Activated T-helper 2 cell treated with anti-CD3 and anti-CD28 coated beads, Interferon-gamma antibody, Interleukin-2, Interleukin-4, amounts not matched to agents 10 μg/mL and 5 μg/mL and 100 μg/mL, durations not matched to agents 14 hours and 24 hours and 36 hours (primary cell): ENCODE measurements around the gene RPS6KA2. TPM values are rescaled to one million over a fixed set of nuclear protein-coding genes. Genes with fewer than 3 reads are reported as not detected.

Source experiments
- DNase-seq: peaks from one replicate; pipeline ENCODE4 v3.0.0; 2021; ENCODE audit warnings: low spot score
- H3K27ac Mint-ChIP-seq: one replicate; pipeline ENCODE4 v1.8.0; 2021; ENCODE audit warnings: mixed read lengths
- H3K27me3 Mint-ChIP-seq: one replicate; pipeline ENCODE4 v1.8.0; 2021; ENCODE audit warnings: low read depth, mixed read lengths
- H3K36me3 Mint-ChIP-seq: one replicate; pipeline ENCODE4 v1.8.0; 2021; ENCODE audit warnings: low read depth, mixed read lengths
- H3K4me1 Mint-ChIP-seq: one replicate; pipeline ENCODE4 v1.8.0; 2021; ENCODE audit warnings: low read depth, mixed read lengths
- H3K4me3 Mint-ChIP-seq: one replicate; pipeline ENCODE4 v1.8.0; 2021; ENCODE audit warnings: low read depth, mild to moderate bottlenecking, moderate library complexity, mixed read lengths
- H3K9me3 Mint-ChIP-seq: one replicate; pipeline ENCODE4 v1.8.0; 2021; ENCODE audit warnings: mixed read lengths
- intact Hi-C: fragments of 100-400 bp; cut with micrococcal nuclease; formaldehyde crosslinking; loops from one replicate; pipeline ENCODE4 v1.15.1; 2023
- total RNA-seq: library from RNA; stranded (reverse); gene quantifications from 2 replicates; pipeline ENCODE4 v1.2.3, GENCODE V29; 2022

RPS6KA2 gene
- total RNA-seq, 1 donor from 2014 or later = 2.1 TPM

- no peaks in the 10 kb centered on the region for H3K9me3 Mint-ChIP-seq
- no peak overlapping the region for H3K4me3 Mint-ChIP-seq
- intact Hi-C loops = no loop called here
- no peaks in the 10 kb centered on the region for H3K36me3 Mint-ChIP-seq
- no peaks in the 10 kb centered on the region for H3K4me1 Mint-ChIP-seq
- DNase-seq = no peak
- H3K27ac Mint-ChIP-seq = no peak overlapping the region
- peaks cover 13% of the 10 kb centered on the region for H3K27me3 Mint-ChIP-seq
Observed at GRCh38 chr6:166662690-166663089, 35.6 kb upstream of the RPS6KA2 start.

GRCh38 chr6:166661327-166662085, 34.5 kb upstream of the RPS6KA2 start:
- no peak for DNase-seq
- intact Hi-C loops = no loop called here
- H3K4me3 Mint-ChIP-seq = no peak overlapping the region
- H3K27ac Mint-ChIP-seq = no peak overlapping the region
- H3K27me3 Mint-ChIP-seq = peaks cover 22% of the 10 kb centered on the region
- H3K9me3 Mint-ChIP-seq = no peaks in the 10 kb centered on the region
- peaks cover 6% of the 10 kb centered on the region for H3K4me1 Mint-ChIP-seq
- H3K36me3 Mint-ChIP-seq = no peaks in the 10 kb centered on the region

GRCh38 chr6:166660157-166660688, 33.2 kb upstream of the RPS6KA2 start:
- intact Hi-C loops = no loop called here
- peaks cover 6% of the 10 kb centered on the region for H3K4me1 Mint-ChIP-seq
- no peak overlapping the region for H3K4me3 Mint-ChIP-seq
- H3K9me3 Mint-ChIP-seq = no peaks in the 10 kb centered on the region
- no peaks in the 10 kb centered on the region for H3K36me3 Mint-ChIP-seq
- no peak overlapping the region for H3K27ac Mint-ChIP-seq
- DNase-seq = no peak
- peaks cover 22% of the 10 kb centered on the region for H3K27me3 Mint-ChIP-seq

- H3K27ac Mint-ChIP-seq = no peak overlapping the region
- DNase-seq = no peak
- H3K4me1 Mint-ChIP-seq = peaks cover 6% of the 10 kb centered on the region
- peaks cover 22% of the 10 kb centered on the region for H3K27me3 Mint-ChIP-seq
- no peaks in the 10 kb centered on the region for H3K9me3 Mint-ChIP-seq
- H3K4me3 Mint-ChIP-seq = no peak overlapping the region
- no peaks in the 10 kb centered on the region for H3K36me3 Mint-ChIP-seq
- intact Hi-C loops = no loop called here
Observed at GRCh38 chr6:166659581-166659980, 32.5 kb upstream of the RPS6KA2 start.

GRCh38 chr6:166658792-166659150, 31.7 kb upstream of the RPS6KA2 start:
- Mint-ChIP-seq H3K27me3 (peaks cover 22% of the 10 kb centered on the region), H3K4me1 (peaks cover 6% of the 10 kb centered on the region), H3K27ac (no peak overlapping the region), H3K9me3 (no peaks in the 10 kb centered on the region), H3K4me3 (no peak overlapping the region), H3K36me3 (no peaks in the 10 kb centered on the region)
- intact Hi-C loops = no loop called here
- no peak for DNase-seq

GRCh38 chr6:166658115-166658791, 31.2 kb upstream of the RPS6KA2 start:
- peaks cover 22% of the 10 kb centered on the region for H3K27me3 Mint-ChIP-seq
- H3K4me3 Mint-ChIP-seq = no peak overlapping the region
- H3K4me1 Mint-ChIP-seq = peaks cover 6% of the 10 kb centered on the region

GRCh38 chr6:166657531-166657930, 30.5 kb upstream of the RPS6KA2 start:
- no peaks in the 10 kb centered on the region for H3K9me3 Mint-ChIP-seq
- no peaks in the 10 kb centered on the region for H3K36me3 Mint-ChIP-seq
- intact Hi-C loops = no loop called here
- H3K27me3 Mint-ChIP-seq = peaks cover 20% of the 10 kb centered on the region
- H3K4me3 Mint-ChIP-seq = peak overlapping the region; percentile 13
- DNase-seq = no peak
- H3K4me1 Mint-ChIP-seq = peaks cover 6% of the 10 kb centered on the region
- no peak overlapping the region for H3K27ac Mint-ChIP-seq

More at GRCh38 chr6:166658115-166658791, 31.2 kb upstream of the RPS6KA2 start:
- H3K9me3 Mint-ChIP-seq = no peaks in the 10 kb centered on the region
- no peaks in the 10 kb centered on the region for H3K36me3 Mint-ChIP-seq
- intact Hi-C loops = no loop called here
- H3K27ac Mint-ChIP-seq = no peak overlapping the region
- DNase-seq = no peak

- Mint-ChIP-seq H3K36me3 (no peaks in the 10 kb centered on the region), H3K4me3 (no peak overlapping the region)
- intact Hi-C loops = no loop called here
Observed at GRCh38 chr6:166656230-166657151, 29.4 kb upstream of the RPS6KA2 start.

GRCh38 chr6:166655713-166656229, 28.7 kb upstream of the RPS6KA2 start:
- intact Hi-C loops = no loop called here
- H3K36me3 Mint-ChIP-seq = no peaks in the 10 kb centered on the region
- peaks cover 20% of the 10 kb centered on the region for H3K27me3 Mint-ChIP-seq
- peaks cover 6% of the 10 kb centered on the region for H3K4me1 Mint-ChIP-seq
- no peak overlapping the region for H3K27ac Mint-ChIP-seq
- no peaks in the 10 kb centered on the region for H3K9me3 Mint-ChIP-seq
- no peak overlapping the region for H3K4me3 Mint-ChIP-seq
- DNase-seq = no peak

More at GRCh38 chr6:166656230-166657151, 29.4 kb upstream of the RPS6KA2 start:
- H3K27ac Mint-ChIP-seq = no peak overlapping the region
- no peaks in the 10 kb centered on the region for H3K9me3 Mint-ChIP-seq
- DNase-seq = no peak
- peaks cover 20% of the 10 kb centered on the region for H3K27me3 Mint-ChIP-seq
- peaks cover 6% of the 10 kb centered on the region for H3K4me1 Mint-ChIP-seq

- no peak for DNase-seq
- no peaks in the 10 kb centered on the region for H3K9me3 Mint-ChIP-seq
- intact Hi-C loops = no loop called here
- H3K4me1 Mint-ChIP-seq = peaks cover 6% of the 10 kb centered on the region
- no peak overlapping the region for H3K27ac Mint-ChIP-seq
- H3K27me3 Mint-ChIP-seq = peaks cover 20% of the 10 kb centered on the region
- no peaks in the 10 kb centered on the region for H3K36me3 Mint-ChIP-seq
- no peak overlapping the region for H3K4me3 Mint-ChIP-seq
Observed at GRCh38 chr6:166655251-166655650, 28.2 kb upstream of the RPS6KA2 start.

- Mint-ChIP-seq H3K4me3 (no peak overlapping the region), H3K36me3 (no peaks in the 10 kb centered on the region), H3K9me3 (no peaks in the 10 kb centered on the region), H3K27me3 (peaks cover 19% of the 10 kb centered on the region), H3K4me1 (peaks cover 6% of the 10 kb centered on the region), H3K27ac (no peak overlapping the region)
- no peak for DNase-seq
- intact Hi-C loops = no loop called here
Observed at GRCh38 chr6:166654573-166654972, 27.5 kb upstream of the RPS6KA2 start.

- peaks cover 6% of the 10 kb centered on the region for H3K4me1 Mint-ChIP-seq
- H3K36me3 Mint-ChIP-seq = no peaks in the 10 kb centered on the region
- peaks cover 15% of the 10 kb centered on the region for H3K27me3 Mint-ChIP-seq
- no peak overlapping the region for H3K4me3 Mint-ChIP-seq
- no peak overlapping the region for H3K27ac Mint-ChIP-seq
- H3K9me3 Mint-ChIP-seq = no peaks in the 10 kb centered on the region
- intact Hi-C loops = no loop called here
- DNase-seq = no peak
Observed at GRCh38 chr6:166653639-166653941, 26.5 kb upstream of the RPS6KA2 start.
